HCT116 (cell line): ENCODE data around the gene ACHE. TPM values are rescaled to one million over a fixed set of nuclear protein-coding genes. Genes with fewer than 3 reads are reported as not detected.

Source experiments
- ATAC-seq: fragments of 200-7000 bp; cut with Tn5 transposase; 2 replicates; pipeline ENCODE4 v1.9.1; 2020; ENCODE audit warnings: mild to moderate bottlenecking, moderate library complexity
- BruUV-seq: library from RNA; stranded (reverse); fragments of 400-500 nt; replicated peaks from 2 replicates; lab custom pipeline; 2021; lab: Mats Ljungman, UMichigan
- CTCF ChIA-PET: fragments of 300-600 bp; sonication (Branson Sonifier 250); formaldehyde crosslinking; loops from one replicate; lab custom pipeline; 2021; ENCODE audit warnings: antibody characterized with exemption; lab: Charles Lee
- POLR2A ChIA-PET: fragments of 300-600, 350-600 bp; sonication (Branson Sonifier 250); formaldehyde crosslinking; loops from one replicate; lab custom pipeline; 2021; ENCODE audit warnings: antibody characterized with exemption; lab: Charles Lee
- RAD21 ChIA-PET, 2 experiments: fragments of 300-600 bp; sonication (Branson Sonifier 250); formaldehyde crosslinking; loops; one replicate each; lab custom pipeline; 2023; ENCODE audit warnings: low total read pairs in 2 of 2; ENCODE audit not compliant: uncharacterized antibody in 2 of 2, unreplicated experiment in 2 of 2, low non-redundant PET in 1 of 2; lab: Charles Lee
- DNase-seq: peaks from one replicate; pipeline ENCODE4 v3.0.0-alpha.2; 2010; ENCODE audit warnings: low read depth, low spot score
- H2AFZ ChIP-seq: fragments of 200-600 bp; shearing (Covaris generic), sonication (generic); 2 replicates; pipeline ENCODE4 v1.6.1; 2017; ENCODE audit warnings: low read depth, mixed run types, mixed read lengths, antibody characterized with exemption, low read length; ENCODE audit not compliant: poor library complexity, severe bottlenecking
- H3K27ac ChIP-seq: 2 replicates; pipeline ENCODE4 v1.5.1; 2012; ENCODE audit warnings: low read depth, low read length
- H3K27me3 ChIP-seq: fragments of 200-600 bp; sonication (generic); 2 replicates; pipeline ENCODE4 v1.6.1; 2016; ENCODE audit warnings: mixed run types, low read length, mixed read lengths; ENCODE audit not compliant: insufficient read depth
- H3K36me3 ChIP-seq, 2 experiments: fragments of 200-500 bp in 1 of 2; fragments of 200-600 bp in 1 of 2; sonication (Bioruptor generic) in 1 of 2; sonication (generic) in 1 of 2; 2 replicates each; pipeline versions ENCODE4 v1.5.1 to v1.6.1; 2014 to 2016; ENCODE audit warnings: low read length in 2 of 2, inconsistent platforms in 1 of 2, mixed read lengths in 1 of 2, mixed run types in 1 of 2; ENCODE audit not compliant: insufficient read depth in 2 of 2, control insufficient read depth in 1 of 2
- H3K4me1 ChIP-seq, 2 experiments: fragments of 200-600 bp in 1 of 2; sonication (generic) in 1 of 2; 2 replicates each; pipeline versions ENCODE4 v1.5.1 to v1.6.1; 2012 to 2017; ENCODE audit warnings: low read length in 2 of 2, inconsistent platforms in 1 of 2, mild to moderate bottlenecking in 1 of 2, mixed read lengths in 1 of 2, mixed run types in 1 of 2, moderate library complexity in 1 of 2; ENCODE audit not compliant: insufficient read depth in 2 of 2, control insufficient read depth in 1 of 2
- H3K4me2 ChIP-seq: fragments of 200-600 bp; sonication (generic); 2 replicates; pipeline ENCODE4 v1.6.1; 2017; ENCODE audit warnings: mixed run types, low read length, mixed read lengths
- H3K4me3 ChIP-seq, 2 experiments: fragments of 200-600 bp in 1 of 2; sonication (generic) in 1 of 2; replicated peaks in 1 of 2; 2 replicates each; pipeline ENCODE4 v1.5.1; 2011 to 2016; ENCODE audit warnings: low read length in 2 of 2, control low read depth in 1 of 2, low read depth in 1 of 2, mild to moderate bottlenecking in 1 of 2, mixed read lengths in 1 of 2, mixed run types in 1 of 2
- H3K79me2 ChIP-seq: fragments of 200-600 bp; sonication (generic); 2 replicates; pipeline ENCODE4 v1.6.1; 2017; ENCODE audit warnings: mild to moderate bottlenecking, mixed run types, low read length, moderate library complexity, mixed read lengths; ENCODE audit not compliant: insufficient read depth
- H3K9ac ChIP-seq: fragments of 200-600 bp; sonication (generic); 2 replicates; pipeline ENCODE4 v1.6.1; 2016; ENCODE audit warnings: low read length, mixed read lengths
- H3K9me2 ChIP-seq: fragments of 200-600 bp; sonication (generic), shearing (Covaris generic); 2 replicates; pipeline ENCODE4 v1.6.1; 2017; ENCODE audit warnings: mixed run types, mild to moderate bottlenecking, moderate library complexity; ENCODE audit not compliant: insufficient read depth
- H3K9me3 ChIP-seq, 2 experiments: fragments of 200-500 bp in 1 of 2; fragments of 200-600 bp in 1 of 2; sonication (Bioruptor generic) in 1 of 2; sonication (generic) in 1 of 2; 2 replicates each; pipeline ENCODE4 v1.6.1; 2014 to 2017; ENCODE audit warnings: low read length in 2 of 2, mixed read lengths in 2 of 2, inconsistent platforms in 1 of 2, low read depth in 1 of 2, mild to moderate bottlenecking in 1 of 2, mixed run types in 1 of 2, moderate library complexity in 1 of 2; ENCODE audit not compliant: control insufficient read depth in 1 of 2, insufficient read depth in 1 of 2
- H4K20me1 ChIP-seq: fragments of 200-600 bp; sonication (generic), shearing (Covaris generic); 2 replicates; pipeline ENCODE4 v1.6.1; 2017; ENCODE audit warnings: mixed run types, mild to moderate bottlenecking, moderate library complexity; ENCODE audit not compliant: insufficient read depth
- EGR1 ChIP-seq: IDR thresholded peaks from 2 replicates; pipeline ENCODE4 v1.6.1; 2012; ENCODE audit warnings: low read depth
- ELF1 ChIP-seq: IDR thresholded peaks from 2 replicates; pipeline ENCODE4 v1.6.1; 2012; ENCODE audit warnings: low read depth, borderline replicate concordance
- FOSL1 ChIP-seq: IDR thresholded peaks from 2 replicates; pipeline ENCODE4 v1.6.1; 2012; ENCODE audit warnings: low read depth
- JUND ChIP-seq: IDR thresholded peaks from 2 replicates; pipeline ENCODE4 v1.6.1; 2012
- POLR2AphosphoS5 ChIP-seq: IDR thresholded peaks from 2 replicates; pipeline ENCODE4 v1.6.1; 2011; ENCODE audit warnings: mild to moderate bottlenecking, low read depth, low read length, moderate library complexity
- SIN3A ChIP-seq: IDR thresholded peaks from 2 replicates; pipeline ENCODE4 v1.6.1; 2012; ENCODE audit warnings: low read depth
- SP1 ChIP-seq: IDR thresholded peaks from 2 replicates; pipeline ENCODE4 v1.6.1; 2012; ENCODE audit warnings: low read depth
- SRF ChIP-seq: IDR thresholded peaks from 2 replicates; pipeline ENCODE4 v1.6.1; 2012; ENCODE audit warnings: low read depth
- TCF7L2 ChIP-seq: IDR thresholded peaks from 2 replicates; pipeline ENCODE4 v1.7.0; 2011; ENCODE audit warnings: borderline replicate concordance, inconsistent platforms; ENCODE audit not compliant: insufficient read depth, insufficient read length; ENCODE audit errors: extremely low read depth
- YY1 ChIP-seq: IDR thresholded peaks from 2 replicates; pipeline ENCODE4 v1.6.1; 2011; ENCODE audit warnings: low read length, low read depth, moderate library complexity, mild to moderate bottlenecking; ENCODE audit not compliant: insufficient replicate concordance; ENCODE audit errors: extremely low read depth
- ZFX ChIP-seq: fragments of 450-650 bp; IDR thresholded peaks from 2 replicates; pipeline ENCODE4 v1.6.1; 2017
- ZNF274 ChIP-seq: fragments of 200-500 bp; sonication (Bioruptor generic); IDR thresholded peaks from 2 replicates; pipeline ENCODE4 v1.6.1; 2014; ENCODE audit warnings: mild to moderate bottlenecking, low read depth, low read length, inconsistent platforms
- intact Hi-C: fragments of 100-400 bp; cut with micrococcal nuclease; formaldehyde crosslinking; loops from 2 replicates; pipeline ENCODE4 v1.10.0; 2022
- total RNA-seq: library from RNA; stranded (reverse); gene quantifications from one replicate; pipeline ENCODE4 v1.2.1, GENCODE V29; 2021; ENCODE audit not compliant: unreplicated experiment
- TF ChIP-seq, protein P1 (sequence below): IDR thresholded peaks from 2 replicates; pipeline ENCODE4 v1.6.1; 2012; ENCODE audit warnings: low read depth
- TF ChIP-seq, protein P2 (sequence below): IDR thresholded peaks from 2 replicates; pipeline ENCODE4 v1.6.1; 2012
- TF ChIP-seq, protein P3 (sequence below): IDR thresholded peaks from 2 replicates; pipeline ENCODE4 v1.6.1; 2011; ENCODE audit warnings: mild to moderate bottlenecking, low read length, moderate library complexity; ENCODE audit not compliant: insufficient replicate concordance; ENCODE audit errors: extremely low read depth
- TF ChIP-seq, protein P4 (sequence below): IDR thresholded peaks from 2 replicates; pipeline ENCODE4 v1.6.1; 2012

ACHE gene
- total RNA-seq, 1 experiment from 2014 or later: 1.8 TPM

DNA sequence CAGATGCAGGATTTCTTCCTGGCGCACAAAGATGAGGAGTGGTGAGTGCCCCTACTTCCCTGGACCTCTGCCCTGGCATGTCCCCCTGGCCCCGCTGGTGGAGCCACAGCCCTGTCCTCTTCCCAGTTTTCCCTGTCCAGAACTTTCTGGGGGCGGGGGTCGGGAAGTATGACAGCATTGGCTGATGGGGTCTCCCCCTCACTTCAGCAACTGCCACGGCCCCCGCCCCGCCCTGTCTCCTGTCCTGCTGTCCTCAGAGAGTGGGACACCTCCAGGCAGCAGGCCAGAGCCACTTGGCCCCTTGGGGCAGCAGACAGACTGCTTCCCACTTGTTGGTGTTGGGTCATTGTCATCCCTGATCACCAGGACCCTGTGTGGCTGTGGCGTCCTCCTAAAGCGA lies 13.5 kb downstream of the ACHE start:
- no peak for TF ChIP-seq ZFX
- intact Hi-C loops: no loop called here
- no peak for DNase-seq
- no peaks in the 10 kb centered on the region for H3K9me3 ChIP-seq
- H3K36me3 ChIP-seq: peaks cover 60 to 91% of the 10 kb centered on the region in 2 experiments
- peaks cover 89% of the 10 kb centered on the region for H3K79me2 ChIP-seq
- no peak overlapping the region for H2AFZ ChIP-seq
- POLR2A ChIA-PET: no interaction called here
- no peaks in the 10 kb centered on the region for H3K9me2 ChIP-seq
- no TSS peak for BruUV-seq
- no peak overlapping the region for H3K4me2 ChIP-seq
- H3K27ac ChIP-seq: no peak overlapping the region; the same call in 1 of the 2 replicates
- H3K4me1 ChIP-seq: 0 out of 4 replicates have a peak, but pooled peaks cover 0 to under 1% of the 10 kb centered on the region in 2 experiments
- H3K4me3 ChIP-seq: no peak overlapping the region
- RAD21 ChIA-PET: no interaction called here
- H4K20me1 ChIP-seq: peaks cover 6% of the 10 kb centered on the region; the same call in 1 of the 2 replicates
- no peaks in the 10 kb centered on the region for H3K27me3 ChIP-seq
- no peak overlapping the region for H3K9ac ChIP-seq
- ATAC-seq: no peak
- CTCF ChIA-PET: no interaction called here

DNA sequence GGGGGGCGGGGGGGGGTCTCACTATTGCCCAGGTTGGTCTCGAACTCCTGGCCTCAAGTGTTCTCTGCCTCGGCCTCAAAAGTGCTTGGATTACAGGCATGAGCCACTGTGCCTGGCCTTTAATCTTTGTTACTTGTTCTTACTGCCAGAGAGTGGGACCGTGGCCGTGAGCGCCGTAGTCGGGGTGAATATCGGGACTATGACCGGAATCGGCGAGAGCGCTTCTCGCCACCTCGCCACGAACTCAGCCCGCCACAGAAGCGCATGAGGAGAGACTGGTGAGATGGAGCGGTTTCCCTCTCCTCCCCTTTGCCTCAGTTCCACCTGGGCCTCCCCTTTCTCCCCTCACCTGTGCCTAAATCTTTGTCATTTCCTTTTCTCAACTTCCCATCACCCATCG lies 14.6 kb downstream of the ACHE start:
- Histone ChIP-seq H3K9me2 (no peaks in the 10 kb centered on the region), H3K4me2 (no peak overlapping the region), H2AFZ (no peak overlapping the region), H3K4me3 (no peak overlapping the region), H3K27ac (no peak overlapping the region), H3K36me3 (peaks cover 52 to 89% of the 10 kb centered on the region in 2 experiments), H3K9me3 (no peaks in the 10 kb centered on the region), H3K27me3 (no peaks in the 10 kb centered on the region), H3K79me2 (peaks cover 92% of the 10 kb centered on the region), H3K4me1 (peaks cover 6 to 8% of the 10 kb centered on the region in 2 experiments), H3K9ac (no peak overlapping the region), H4K20me1 (peaks cover 15% of the 10 kb centered on the region; the same call in 1 of the 2 replicates)
- no peak for ATAC-seq
- ChIA-PET RAD21 (no interaction called here), POLR2A (no interaction called here), CTCF (no interaction called here)
- no TSS peak for BruUV-seq
- intact Hi-C loops: no loop called here
- no peak for DNase-seq
- TF ChIP-seq YY1 (no peak), SIN3A (no peak), FOSL1 (no peak), EGR1 (no peak), JUND (no peak), TCF7L2 (no peak), ELF1 (no peak), SP1 (no peak), POLR2AphosphoS5 (no peak), ZFX (no peak), SRF (no peak), ZNF274 (no peak)
- TF ChIP-seq, protein P1, sequence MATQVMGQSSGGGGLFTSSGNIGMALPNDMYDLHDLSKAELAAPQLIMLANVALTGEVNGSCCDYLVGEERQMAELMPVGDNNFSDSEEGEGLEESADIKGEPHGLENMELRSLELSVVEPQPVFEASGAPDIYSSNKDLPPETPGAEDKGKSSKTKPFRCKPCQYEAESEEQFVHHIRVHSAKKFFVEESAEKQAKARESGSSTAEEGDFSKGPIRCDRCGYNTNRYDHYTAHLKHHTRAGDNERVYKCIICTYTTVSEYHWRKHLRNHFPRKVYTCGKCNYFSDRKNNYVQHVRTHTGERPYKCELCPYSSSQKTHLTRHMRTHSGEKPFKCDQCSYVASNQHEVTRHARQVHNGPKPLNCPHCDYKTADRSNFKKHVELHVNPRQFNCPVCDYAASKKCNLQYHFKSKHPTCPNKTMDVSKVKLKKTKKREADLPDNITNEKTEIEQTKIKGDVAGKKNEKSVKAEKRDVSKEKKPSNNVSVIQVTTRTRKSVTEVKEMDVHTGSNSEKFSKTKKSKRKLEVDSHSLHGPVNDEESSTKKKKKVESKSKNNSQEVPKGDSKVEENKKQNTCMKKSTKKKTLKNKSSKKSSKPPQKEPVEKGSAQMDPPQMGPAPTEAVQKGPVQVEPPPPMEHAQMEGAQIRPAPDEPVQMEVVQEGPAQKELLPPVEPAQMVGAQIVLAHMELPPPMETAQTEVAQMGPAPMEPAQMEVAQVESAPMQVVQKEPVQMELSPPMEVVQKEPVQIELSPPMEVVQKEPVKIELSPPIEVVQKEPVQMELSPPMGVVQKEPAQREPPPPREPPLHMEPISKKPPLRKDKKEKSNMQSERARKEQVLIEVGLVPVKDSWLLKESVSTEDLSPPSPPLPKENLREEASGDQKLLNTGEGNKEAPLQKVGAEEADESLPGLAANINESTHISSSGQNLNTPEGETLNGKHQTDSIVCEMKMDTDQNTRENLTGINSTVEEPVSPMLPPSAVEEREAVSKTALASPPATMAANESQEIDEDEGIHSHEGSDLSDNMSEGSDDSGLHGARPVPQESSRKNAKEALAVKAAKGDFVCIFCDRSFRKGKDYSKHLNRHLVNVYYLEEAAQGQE: no peak
- TF ChIP-seq, protein P2, sequence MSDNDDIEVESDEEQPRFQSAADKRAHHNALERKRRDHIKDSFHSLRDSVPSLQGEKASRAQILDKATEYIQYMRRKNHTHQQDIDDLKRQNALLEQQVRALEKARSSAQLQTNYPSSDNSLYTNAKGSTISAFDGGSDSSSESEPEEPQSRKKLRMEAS: no peak
- TF ChIP-seq, protein P3, sequence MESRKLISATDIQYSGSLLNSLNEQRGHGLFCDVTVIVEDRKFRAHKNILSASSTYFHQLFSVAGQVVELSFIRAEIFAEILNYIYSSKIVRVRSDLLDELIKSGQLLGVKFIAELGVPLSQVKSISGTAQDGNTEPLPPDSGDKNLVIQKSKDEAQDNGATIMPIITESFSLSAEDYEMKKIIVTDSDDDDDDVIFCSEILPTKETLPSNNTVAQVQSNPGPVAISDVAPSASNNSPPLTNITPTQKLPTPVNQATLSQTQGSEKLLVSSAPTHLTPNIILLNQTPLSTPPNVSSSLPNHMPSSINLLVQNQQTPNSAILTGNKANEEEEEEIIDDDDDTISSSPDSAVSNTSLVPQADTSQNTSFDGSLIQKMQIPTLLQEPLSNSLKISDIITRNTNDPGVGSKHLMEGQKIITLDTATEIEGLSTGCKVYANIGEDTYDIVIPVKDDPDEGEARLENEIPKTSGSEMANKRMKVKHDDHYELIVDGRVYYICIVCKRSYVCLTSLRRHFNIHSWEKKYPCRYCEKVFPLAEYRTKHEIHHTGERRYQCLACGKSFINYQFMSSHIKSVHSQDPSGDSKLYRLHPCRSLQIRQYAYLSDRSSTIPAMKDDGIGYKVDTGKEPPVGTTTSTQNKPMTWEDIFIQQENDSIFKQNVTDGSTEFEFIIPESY: no peak
- TF ChIP-seq, protein P4, sequence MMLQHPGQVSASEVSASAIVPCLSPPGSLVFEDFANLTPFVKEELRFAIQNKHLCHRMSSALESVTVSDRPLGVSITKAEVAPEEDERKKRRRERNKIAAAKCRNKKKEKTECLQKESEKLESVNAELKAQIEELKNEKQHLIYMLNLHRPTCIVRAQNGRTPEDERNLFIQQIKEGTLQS: no peak
